ENCODE results near the gene SORCS3.

Gene SORCS3

GRCh38 chr10:104641187-104641936 is at the start of gene SORCS3:
Gene SORCS3 (plus strand): TSS chr10:104641290.
- no peak for DNase-seq (ENCODE audit: low read depth in 2 of 2)

GRCh38 chr10:104591441-104591840 is 49.6 kb upstream of the SORCS3 start:
- DNase-seq (ENCODE audit: low read depth in 2 of 2), result no peak

GRCh38 chr10:104601166-104601565 is 39.9 kb upstream of the SORCS3 start:
- no peak for DNase-seq (ENCODE audit: low read depth in 2 of 2)

GRCh38 chr10:104608091-104608828 is 32.8 kb upstream of the SORCS3 start:
- no peak for DNase-seq (ENCODE audit: low read depth in 2 of 2)

- DNase-seq (ENCODE audit: low read depth in 2 of 2), result no peak
These were observed 28.4 kb upstream of the SORCS3 start for GRCh38 chr10:104612571-104613205.

GRCh38 chr10:104613406-104613805 is 27.7 kb upstream of the SORCS3 start:
- DNase-seq (ENCODE audit: low read depth in 2 of 2), result no peak

GRCh38 chr10:104614245-104614831 is 26.8 kb upstream of the SORCS3 start:
- DNase-seq (ENCODE audit: low read depth in 2 of 2), result no peak

GRCh38 chr10:104615136-104615535 is 26.0 kb upstream of the SORCS3 start:
- DNase-seq (ENCODE audit: low read depth in 2 of 2), result no peak

- no peak for DNase-seq (ENCODE audit: low read depth in 2 of 2)
These were observed 23.3 kb upstream of the SORCS3 start for GRCh38 chr10:104617831-104618230.

- no peak for DNase-seq (ENCODE audit: low read depth in 2 of 2)
These were observed 18.9 kb upstream of the SORCS3 start for GRCh38 chr10:104622175-104622574.

- DNase-seq (ENCODE audit: low read depth in 2 of 2), result no peak
These were observed 18.4 kb upstream of the SORCS3 start for GRCh38 chr10:104622598-104623209.

GRCh38 chr10:104630731-104631130 is 10.4 kb upstream of the SORCS3 start:
- no peak for DNase-seq (ENCODE audit: low read depth in 2 of 2)

GRCh38 chr10:104631946-104632345 is 9.1 kb upstream of the SORCS3 start:
- DNase-seq (ENCODE audit: low read depth in 2 of 2), result no peak

GRCh38 chr10:104638861-104639589 is 2.1 kb upstream of the SORCS3 start:
- DNase-seq (ENCODE audit: low read depth in 2 of 2), result no peak

- no peak for DNase-seq (ENCODE audit: low read depth in 2 of 2)
These were observed 1.3 kb upstream of the SORCS3 start for GRCh38 chr10:104639590-104640338.

- no peak for DNase-seq (ENCODE audit: low read depth in 2 of 2)
These were observed 527 bp upstream of the SORCS3 start for GRCh38 chr10:104640339-104641186.

GRCh38 chr10:104641937-104642657 is 1.0 kb downstream of the SORCS3 start:
- DNase-seq (ENCODE audit: low read depth in 2 of 2), result no peak

- no peak for DNase-seq (ENCODE audit: low read depth in 2 of 2)
These were observed 1.7 kb downstream of the SORCS3 start for GRCh38 chr10:104642658-104643302.

Measured in stimulated activated CD8-positive, alpha-beta memory T cell treated with anti-CD3 and anti-CD28 coated beads, Interleukin-2, amount 100 ng/mL, for 1 hour (primary cell).